NCI-H748 treated with DMSO at 0.1 percent for 48 hours (cell line): Measurements from ENCODE around the gene G2E3.
"Not testable (repeated sequence)": the region's sequence is repeated elsewhere in the genome, so short reads cannot be mapped to it uniquely, and the experiment has no call there.

Source experiments
- DNase-seq: peaks from one replicate; lab custom pipeline; 2025; lab: John Stamatoyannopoulos, UW

Gene G2E3

GRCh38 chr14:30558675-30559555 is at the start of gene G2E3:
G2E3 (plus strand) TSS chr14:30559158; CDS start chr14:30581080, 21,922 bp downstream.
- peak; percentile 85 for DNase-seq

- no peak for DNase-seq
Observed at GRCh38 chr14:30517737-30518136, 41.2 kb upstream of the G2E3 start.

- DNase-seq, result peak; percentile 10
Observed at GRCh38 chr14:30518867-30519560, 39.9 kb upstream of the G2E3 start.

DNA sequence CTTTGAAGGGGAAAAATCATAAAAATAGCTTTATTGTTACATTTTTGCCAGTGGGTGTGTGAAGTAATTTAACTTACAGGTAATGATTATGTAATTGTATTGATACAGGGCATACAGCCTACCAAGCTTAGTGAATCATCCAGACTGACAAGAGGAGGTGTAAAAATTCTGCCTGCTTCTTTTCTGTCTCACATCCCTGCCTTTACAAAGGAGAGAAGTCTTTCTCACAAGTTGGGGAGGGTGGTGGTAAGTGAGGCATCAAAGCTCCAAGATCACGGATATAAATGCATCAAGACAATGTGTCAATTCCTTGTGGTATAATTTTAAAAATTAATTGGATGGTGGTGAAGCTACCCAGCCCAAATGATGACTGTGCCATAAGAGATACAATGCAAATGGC is 39.0 kb upstream of the G2E3 start:
- DNase-seq, result no peak

DNA sequence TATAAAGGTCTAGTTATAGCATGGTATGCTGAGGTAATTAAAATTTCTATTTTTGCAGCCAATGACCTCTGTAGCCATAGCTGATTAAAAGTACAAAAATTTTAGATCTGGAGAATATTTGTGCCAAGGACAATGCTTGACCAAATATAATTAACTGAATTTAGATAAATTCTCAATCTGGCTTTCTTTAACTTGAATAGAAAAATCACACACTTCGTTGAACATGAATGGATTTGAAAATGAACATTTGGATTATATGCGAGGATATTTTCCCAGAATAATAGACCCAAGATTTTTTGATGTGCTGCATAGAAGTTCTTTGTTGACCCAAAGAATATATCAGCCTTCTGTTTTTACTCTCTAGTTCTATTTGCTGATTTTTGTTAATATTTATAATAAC is 38.4 kb upstream of the G2E3 start:
- DNase-seq, result no peak

- DNase-seq, result peak; percentile 80
Observed at GRCh38 chr14:30521899-30522736, 36.8 kb upstream of the G2E3 start.

GRCh38 chr14:30525833-30526232 is 33.1 kb upstream of the G2E3 start:
- no peak for DNase-seq

- DNase-seq, result no peak
Observed at GRCh38 chr14:30527196-30527595, 31.8 kb upstream of the G2E3 start.

DNA sequence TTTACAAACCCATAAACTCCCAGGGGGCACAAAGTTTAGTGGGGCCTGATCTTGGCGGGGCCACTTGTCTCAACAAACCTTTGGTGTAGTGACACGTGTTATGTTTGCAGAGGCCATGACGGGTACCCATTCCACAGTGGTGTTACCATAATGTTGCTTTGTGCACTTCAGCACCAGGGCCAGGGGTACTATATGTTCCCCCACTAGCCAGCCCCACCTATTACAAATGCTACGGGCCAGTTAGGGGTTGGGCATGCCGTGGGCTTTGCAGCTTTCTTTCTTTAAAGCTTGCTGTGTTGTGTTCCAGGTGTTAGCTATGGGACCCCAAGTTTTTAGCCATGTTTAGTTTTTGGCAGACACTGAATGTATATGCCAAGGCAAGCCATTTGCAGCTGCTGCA is 30.8 kb upstream of the G2E3 start:
- DNase-seq, result no peak

DNA sequence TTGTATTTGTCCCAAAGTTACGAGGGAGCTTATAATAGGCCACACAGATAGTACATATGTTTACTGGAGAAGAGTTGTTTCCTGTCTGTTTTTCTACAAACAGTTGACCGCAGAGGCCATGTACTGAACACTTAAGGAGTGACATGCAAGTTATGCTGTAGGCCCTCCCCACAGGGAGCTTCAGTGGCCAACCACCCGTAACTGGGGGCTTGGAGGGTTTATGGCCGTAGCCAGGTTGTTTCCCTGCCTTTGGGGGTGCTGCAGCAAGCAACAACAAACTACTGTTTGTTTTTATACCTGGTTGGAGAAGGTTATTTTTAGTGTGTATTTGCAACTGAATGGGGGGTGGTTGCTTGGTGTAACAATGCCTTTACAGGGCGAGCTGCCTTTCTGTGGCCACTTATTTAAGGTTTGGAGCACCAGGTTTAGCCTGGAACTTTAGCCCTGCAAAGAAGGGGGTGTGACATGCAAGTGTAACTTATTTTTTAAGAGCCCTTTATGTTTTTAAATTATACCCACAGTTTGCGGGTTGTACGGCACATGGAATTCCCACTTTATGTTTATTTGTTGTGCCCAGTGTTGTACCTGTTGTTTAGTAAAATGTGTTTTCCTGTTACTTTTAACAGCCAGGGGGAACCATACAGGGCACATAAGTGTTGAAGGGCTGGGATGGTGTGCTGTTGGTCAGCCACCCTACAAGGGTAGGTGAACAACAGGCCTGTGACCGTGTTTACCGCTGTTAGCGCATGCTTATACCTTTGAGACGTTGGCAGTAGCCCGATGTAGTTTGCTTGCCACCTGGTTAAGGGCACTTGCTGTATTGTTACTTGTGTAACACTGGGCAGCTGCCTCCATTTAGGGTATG is 29.9 kb upstream of the G2E3 start:
- no peak for DNase-seq

GRCh38 chr14:30532264-30532663 is 26.7 kb upstream of the G2E3 start:
- DNase-seq, result no peak

DNA sequence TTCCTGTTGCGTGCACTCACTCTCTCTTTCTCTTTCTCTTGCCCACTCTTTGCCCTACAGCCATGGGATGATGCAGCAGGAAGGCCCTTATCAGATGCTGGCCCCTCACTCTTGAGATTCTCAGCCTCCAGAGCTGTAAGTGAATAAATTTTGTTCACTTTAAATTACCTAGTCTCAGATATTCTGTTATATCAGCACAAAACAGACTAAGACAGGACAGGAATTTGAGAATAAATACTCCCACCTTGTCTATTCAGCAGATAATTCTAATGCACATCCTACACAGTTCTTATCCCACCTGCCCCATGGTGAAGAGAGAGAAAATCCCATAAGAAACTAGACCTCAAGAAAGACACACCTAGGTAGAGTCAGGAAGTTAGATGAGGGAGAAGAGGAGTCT is 25.8 kb upstream of the G2E3 start:
- no peak for DNase-seq

DNA sequence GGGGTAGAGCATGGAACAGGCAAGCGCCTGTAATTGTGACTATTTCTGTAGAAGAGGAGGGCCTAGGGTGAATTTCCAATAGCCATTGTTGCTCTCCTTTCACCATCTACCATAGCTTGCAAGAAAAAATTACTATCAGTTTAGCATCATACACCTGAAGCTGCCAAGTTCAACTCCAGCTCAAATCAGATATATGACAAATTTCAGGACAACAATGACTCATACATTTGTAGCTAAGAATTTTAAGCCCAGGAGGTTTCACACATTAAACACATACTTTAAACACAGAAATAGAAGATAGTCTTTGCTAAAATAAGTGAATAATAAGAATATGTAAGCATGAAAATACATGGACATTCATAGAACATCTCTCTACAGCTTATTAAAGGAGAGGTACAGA is 17.6 kb upstream of the G2E3 start:
- no peak for DNase-seq

DNA sequence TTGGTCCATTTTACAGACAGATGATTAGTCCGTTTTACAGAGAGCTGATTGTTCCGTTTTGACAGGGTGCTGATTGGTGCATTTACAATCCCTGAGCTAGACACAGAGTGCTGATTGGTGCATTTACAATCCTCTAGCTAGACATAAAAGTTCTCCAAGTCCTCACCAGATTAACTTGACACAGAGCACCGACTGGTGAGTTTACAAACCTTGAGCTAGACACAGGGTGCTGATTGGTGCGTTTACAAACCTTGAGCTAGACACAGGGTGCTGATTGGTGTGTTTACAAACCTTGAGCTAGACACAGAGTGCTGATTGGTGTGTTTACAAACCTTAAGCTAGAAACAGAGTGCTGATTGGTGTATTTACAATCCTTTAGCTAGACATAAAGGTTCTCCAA is 12.2 kb upstream of the G2E3 start:
- not testable (repeated sequence) for DNase-seq

DNA sequence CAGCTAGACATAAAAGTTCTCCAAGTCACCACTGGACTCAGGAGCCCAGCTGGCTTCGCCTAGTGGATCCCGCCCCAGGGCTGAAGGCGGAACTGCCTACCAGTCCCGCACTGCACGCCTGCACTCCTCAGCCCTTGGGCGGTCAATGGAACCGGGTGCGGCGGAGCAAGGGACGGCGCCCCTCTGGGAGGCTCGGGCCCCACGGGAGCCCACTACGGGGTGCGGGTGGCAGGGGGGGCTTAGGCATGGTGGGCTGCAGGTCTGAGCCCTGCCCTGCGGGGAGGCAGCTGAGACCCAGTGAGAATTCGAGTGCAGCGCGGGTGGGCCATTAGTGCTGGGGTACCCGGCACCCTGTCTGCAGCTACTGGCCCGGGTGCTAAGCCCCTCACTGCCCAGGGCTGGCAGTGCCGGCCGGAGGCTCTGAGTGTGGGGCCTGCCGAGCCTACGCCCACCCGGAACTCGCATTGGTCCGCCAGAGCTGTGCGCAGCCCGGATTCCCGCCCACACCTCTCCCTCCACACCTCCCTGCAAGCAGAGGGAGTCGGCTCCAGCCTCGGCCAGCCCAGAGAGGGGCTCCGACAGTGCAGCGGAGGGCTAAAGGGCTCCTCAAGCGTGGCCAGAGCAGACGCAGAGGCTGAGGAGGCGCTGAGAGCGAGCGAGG is 11.4 kb upstream of the G2E3 start:
- DNase-seq, result no peak

GRCh38 chr14:30550335-30550734 is 8.6 kb upstream of the G2E3 start:
- no peak for DNase-seq

DNA sequence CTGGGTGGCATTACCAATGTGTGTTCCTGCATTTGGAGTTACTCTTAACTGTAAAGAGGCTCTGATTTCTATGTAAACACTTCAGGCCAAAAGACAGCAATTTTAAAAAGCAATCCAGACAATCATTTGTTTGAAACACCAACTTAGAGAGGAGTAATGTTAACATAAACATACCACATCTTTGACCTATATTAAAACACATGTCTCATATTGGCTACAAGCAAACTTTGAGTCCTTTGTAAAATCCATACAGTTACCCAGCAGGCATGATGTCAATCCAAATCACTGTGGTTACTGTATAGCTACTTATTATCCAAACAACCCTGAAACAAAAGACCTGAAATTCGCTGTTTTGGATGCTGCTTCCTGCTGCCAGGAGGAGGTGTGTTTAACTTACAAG is 7.5 kb upstream of the G2E3 start:
- peak; percentile 98 for DNase-seq

DNA sequence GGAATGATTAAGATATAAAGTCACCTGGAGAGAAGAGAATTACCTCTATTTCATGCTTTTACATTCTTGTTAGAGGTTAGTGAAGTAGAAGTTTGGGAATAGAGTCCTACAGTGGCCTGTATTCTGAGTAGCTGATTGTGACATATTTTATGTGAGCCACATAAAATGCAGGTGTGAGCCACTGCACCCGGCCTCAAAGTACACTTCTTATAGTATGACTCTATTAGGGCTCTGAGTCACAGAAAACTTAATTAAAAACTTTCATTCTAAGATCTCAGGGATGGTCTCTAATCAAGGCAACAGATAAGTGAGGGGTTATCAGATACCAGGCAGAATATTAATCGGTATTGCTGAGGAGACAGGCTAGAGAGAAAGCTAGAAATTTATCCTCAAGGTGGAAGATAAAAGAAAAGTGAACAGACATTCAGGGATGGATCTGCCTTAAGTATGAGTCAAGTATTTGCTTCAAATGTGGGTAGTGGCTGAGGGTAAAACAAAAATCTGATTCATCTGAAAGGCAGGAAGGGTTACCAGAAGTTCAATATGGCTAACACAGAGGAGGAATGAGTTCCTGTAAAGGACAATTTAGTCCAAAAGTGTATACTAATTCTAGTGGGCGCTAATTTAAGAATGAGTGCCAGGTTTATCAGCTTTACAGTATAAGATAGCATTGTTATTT is 5.5 kb upstream of the G2E3 start:
- DNase-seq, result no peak

- no peak for DNase-seq
Observed at GRCh38 chr14:30558362-30558674, 640 bp upstream of the G2E3 start.

DNA sequence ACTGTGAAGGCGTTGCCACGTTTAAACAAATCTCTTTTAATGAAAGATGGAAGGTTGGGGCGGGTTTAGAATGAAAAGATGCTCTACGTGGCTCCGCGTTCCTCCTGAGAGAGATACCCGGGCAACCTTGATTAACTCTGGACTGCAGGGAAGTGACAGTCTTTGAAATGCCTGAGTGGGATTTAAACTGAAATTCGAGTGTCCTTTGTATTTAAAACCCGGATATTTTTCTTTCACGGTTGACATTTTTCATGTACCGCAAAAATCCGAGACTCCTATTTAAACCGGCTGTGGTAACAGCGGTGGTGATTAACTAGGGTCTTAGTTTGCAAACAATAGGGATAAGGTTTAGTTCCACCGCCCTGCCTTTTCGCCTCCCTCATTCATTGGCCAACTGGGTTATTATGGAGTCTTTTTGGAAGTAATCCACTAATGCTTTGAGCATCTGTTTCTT is 707 bp downstream of the G2E3 start:
- peak; percentile 44 for DNase-seq
